A549 (cell line): ENCODE data around the gene NUDCD3. TPM values are rescaled to one million over a fixed set of nuclear protein-coding genes. Genes with fewer than 3 reads are reported as not detected.

Experiments
- ATAC-seq, 2 experiments: fragments of 200-7000 bp in 1 of 2; fragments of >200 bp in 1 of 2; cut with Nextera tagmentation in 1 of 2; cut with Tn5 transposase in 1 of 2; 3 replicates each; pipeline versions ENCODE4 v1.8.0 to v1.9.1; 2018 to 2020; ENCODE audit warnings: mild to moderate bottlenecking in 1 of 2, moderate library complexity in 1 of 2
- CTCF ChIA-PET: fragments of 300-600 bp; sonication (Branson Sonifier 250); formaldehyde crosslinking; extraction: SDS; loops from one replicate; lab custom pipeline; 2021; ENCODE audit warnings: antibody characterized with exemption, inconsistent platforms; lab: Yijun Ruan, JAX
- POLR2A ChIA-PET: fragments of 350-600 bp; formaldehyde crosslinking; extraction: SDS; loops from one replicate; lab custom pipeline; 2021; ENCODE audit warnings: antibody characterized with exemption, inconsistent platforms; lab: Yijun Ruan, JAX
- DNase-seq, 2 experiments: peaks; one replicate each; pipeline versions ENCODE4 v3.0.0 to v3.0.0-alpha.2; 2011 to 2016; ENCODE audit warnings: low read depth in 1 of 2, low spot score in 1 of 2
- FAIRE-seq: peaks from 2 replicates; lab custom pipeline; 2011; peaks lifted over from hg19 to GRCh38; lab: Jason Lieb, UNC
- H3K27ac ChIP-seq, 2 experiments: fragments of >200 bp; sonication (Bioruptor Twin); formaldehyde crosslinking; 3 replicates each; pipeline ENCODE4 v1.5.1; 2016 to 2017
- H3K4me1 ChIP-seq: fragments of >200 bp; sonication (Bioruptor Twin); formaldehyde crosslinking; 3 replicates; pipeline ENCODE4 v1.6.1; 2016
- H3K4me2 ChIP-seq: fragments of >200 bp; sonication (Bioruptor Twin); formaldehyde crosslinking; 3 replicates; pipeline ENCODE4 v1.6.1; 2016
- H3K4me3 ChIP-seq: fragments of >200 bp; sonication (Bioruptor Twin); formaldehyde crosslinking; 3 replicates; pipeline ENCODE4 v1.5.1; 2016
- H3K9me3 ChIP-seq: fragments of >200 bp; sonication (Bioruptor Twin); formaldehyde crosslinking; 3 replicates; pipeline ENCODE4 v1.6.1; 2016
- BHLHE40 ChIP-seq: IDR thresholded peaks from 2 replicates; pipeline ENCODE4 v1.6.1; 2012; ENCODE audit warnings: low read depth, low read length, inconsistent platforms
- CBX2 ChIP-seq: fragments of 200-600 bp; sonication (generic); IDR thresholded peaks from 2 replicates; pipeline ENCODE4 v1.6.1; 2016; ENCODE audit warnings: low read depth, mild to moderate bottlenecking, borderline replicate concordance
- CEBPB ChIP-seq, 2 experiments: fragments of >200 bp in 1 of 2; sonication (Bioruptor Twin) in 1 of 2; formaldehyde crosslinking in 1 of 2; IDR thresholded peaks; 2 replicates each; pipeline ENCODE4 v1.6.1; 2012 to 2016
- E2F6 ChIP-seq: IDR thresholded peaks from 2 replicates; pipeline ENCODE4 v1.6.1; 2012; ENCODE audit warnings: low read depth, borderline replicate concordance
- GATA3 ChIP-seq: IDR thresholded peaks from 2 replicates; pipeline ENCODE4 v1.6.1; 2012; ENCODE audit warnings: borderline replicate concordance
- HEYL ChIP-seq: fragments of 250-450 bp; sonication (Bioruptor Pico); IDR thresholded peaks from 2 replicates; pipeline ENCODE4 v1.8.0; 2021; ENCODE audit warnings: mild to moderate bottlenecking, moderate library complexity
- HOXB13 ChIP-seq: fragments of 250-450 bp; sonication (Bioruptor Pico); IDR thresholded peaks from 2 replicates; pipeline ENCODE4 v1.5.0; 2020; ENCODE audit warnings: low read depth, mild to moderate bottlenecking, moderate library complexity
- HOXB5 ChIP-seq: fragments of 250-450 bp; sonication (Bioruptor Pico); IDR thresholded peaks from 2 replicates; pipeline ENCODE4 v1.5.0; 2020; ENCODE audit warnings: mild to moderate bottlenecking, moderate library complexity
- JUNB ChIP-seq: fragments of >200 bp; sonication (Bioruptor Twin); formaldehyde crosslinking; IDR thresholded peaks from 2 replicates; pipeline ENCODE4 v1.6.1; 2016
- KDM5A ChIP-seq: fragments of 200-600 bp; sonication (generic); IDR thresholded peaks from 2 replicates; pipeline ENCODE4 v1.6.1; 2016; ENCODE audit warnings: antibody characterized with exemption, mild to moderate bottlenecking
- MAFK ChIP-seq: fragments of 450-650 bp; IDR thresholded peaks from 2 replicates; pipeline ENCODE4 v1.6.1; 2014; ENCODE audit not compliant: partially characterized antibody
- MYC ChIP-seq: IDR thresholded peaks from 2 replicates; pipeline ENCODE4 v1.6.1; 2012; ENCODE audit warnings: mild to moderate bottlenecking, inconsistent platforms, low read length, improper control_type of control experiment, borderline replicate concordance
- NFE2L2 ChIP-seq: fragments of 150-350 bp; conservative IDR thresholded peaks from 2 replicates; pipeline ENCODE4 v1.6.1; 2014; ENCODE audit warnings: low read length
- NPAS2 ChIP-seq: fragments of 250-450 bp; sonication (Bioruptor Pico); IDR thresholded peaks from 2 replicates; pipeline ENCODE4 v1.8.0; 2022; ENCODE audit warnings: mild to moderate bottlenecking, moderate library complexity, borderline replicate concordance
- PHF8 ChIP-seq: fragments of 200-600 bp; sonication (generic); IDR thresholded peaks from 2 replicates; pipeline ENCODE4 v1.6.1; 2016; ENCODE audit warnings: low read depth, mild to moderate bottlenecking, antibody characterized with exemption, moderate library complexity, borderline replicate concordance
- POLR2AphosphoS2 ChIP-seq: conservative IDR thresholded peaks from 2 replicates; pipeline ENCODE4 v1.6.1; 2012; ENCODE audit warnings: low read length, improper control_type of control experiment, inconsistent platforms
- RCOR1 ChIP-seq: fragments of 150-350 bp; IDR thresholded peaks from 2 replicates; pipeline ENCODE4 v1.6.1; 2014; ENCODE audit warnings: antibody characterized with exemption, low read length, low read depth
- RFX5 ChIP-seq: fragments of 450-650 bp; IDR thresholded peaks from 2 replicates; pipeline ENCODE4 v1.7.1; 2014; ENCODE audit warnings: antibody characterized with exemption, mild to moderate bottlenecking, moderate library complexity
- TP53 ChIP-seq: fragments of 250-450 bp; sonication (Bioruptor Pico); IDR thresholded peaks from 2 replicates; pipeline ENCODE4 v1.5.0; 2021; ENCODE audit warnings: mild to moderate bottlenecking, moderate library complexity
- USF2 ChIP-seq: fragments of 450-650 bp; IDR thresholded peaks from 2 replicates; pipeline ENCODE4 v1.6.1; 2014; ENCODE audit warnings: antibody characterized with exemption
- ZC3H11A ChIP-seq: fragments of 450-650 bp; IDR thresholded peaks from 2 replicates; pipeline ENCODE4 v1.6.1; 2014; ENCODE audit warnings: antibody characterized with exemption, mild to moderate bottlenecking
- WGBS: methylation state at CpG from one replicate; pipeline ENCODE4 v1.1.6; 2017; ENCODE audit errors: missing lambda C conversion rate; 5-methylcytosine and 5-hydroxymethylcytosine counted together
- polyA plus RNA-seq, 4 experiments: library from polyadenylated mRNA; depleted of rRNA in 3 of 4; stranded (reverse); fragments of >200 nt; fragmentation: RNase III in 1 of 4; extraction: RNeasy Plus Mini Kit Qiagen cat#74134 plus additional on column Dnase treatment in 1 of 4; gene quantifications; 2 replicates in 3 of 4; 3 replicates in 1 of 4; pipeline ENCODE4 v1.2.3, GENCODE V29; 2011 to 2017
- TF ChIP-seq, protein P1 (sequence below): IDR thresholded peaks from 2 replicates; pipeline ENCODE4 v1.6.1; 2012
- TF ChIP-seq, protein P2 (sequence below): fragments of 250-450 bp; sonication (Bioruptor Pico); IDR thresholded peaks from 2 replicates; pipeline ENCODE4 v1.5.0; 2020; ENCODE audit warnings: low read depth, mild to moderate bottlenecking, moderate library complexity

The NUDCD3 gene
- polyA plus RNA-seq, 2 of the 4 experiments (the other 2 are of a cell fraction): 44.3 to 66.3 TPM

GRCh38 chr7:44448922-44449583 lies 41.4 kb downstream of the NUDCD3 start:
- ChIA-PET POLR2A (no interaction called here), CTCF (no interaction called here)
- DNase-seq (no peak), FAIRE-seq (no peak), ATAC-seq (no peak)
- Histone ChIP-seq H3K4me2 (no peak overlapping the region), H3K4me1 (no peaks in the 10 kb centered on the region), H3K4me3 (no peak overlapping the region), H3K27ac (no peak overlapping the region), H3K9me3 (no peaks in the 10 kb centered on the region)
- TF ChIP-seq MAFK (peak; percentile 43), HOXB5 (CRISPR knock-in tag) (no peak)
- WGBS: 79% methylated on average over 4 of the region's 4 CpGs

DNA sequence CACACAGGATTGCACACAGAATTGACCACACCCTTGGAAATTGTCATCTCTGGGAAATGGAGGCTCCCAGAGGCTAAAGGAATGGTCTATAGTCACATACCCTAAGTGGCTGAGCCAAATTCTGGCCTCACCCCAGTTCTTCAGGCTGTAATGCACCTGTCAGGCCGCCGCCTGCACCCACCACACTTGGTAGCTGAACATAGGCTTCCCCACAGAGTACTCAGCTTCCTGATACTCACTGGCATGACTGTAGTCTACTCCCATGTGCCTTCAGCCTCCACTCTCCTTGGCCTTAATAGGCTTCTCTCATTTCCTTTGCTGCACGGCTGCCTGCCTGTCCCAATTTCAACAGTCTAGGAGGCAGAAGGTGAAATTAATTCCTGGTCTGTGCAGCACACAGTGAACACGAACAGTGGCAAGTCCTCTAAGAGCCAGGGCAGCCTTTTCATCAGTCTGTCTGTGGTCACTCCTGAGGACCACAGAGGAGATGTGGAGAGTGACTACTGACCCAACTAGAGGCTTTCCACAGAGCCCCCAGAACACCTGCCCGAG lies 42.5 kb downstream of the NUDCD3 start:
- no peak overlapping the region for H3K4me3 ChIP-seq
- CTCF ChIA-PET: no interaction called here
- H3K4me2 ChIP-seq: no peak overlapping the region
- TF ChIP-seq MYC: no peak
- no peak for TF ChIP-seq RFX5
- TF ChIP-seq PHF8: no peak
- no peak for TF ChIP-seq CEBPB (IDR thresholded peaks at IDR 0.05)
- no peak for TF ChIP-seq KDM5A
- no peak for TF ChIP-seq JUNB
- TF ChIP-seq HOXB13: no peak
- TF ChIP-seq, protein P1, sequence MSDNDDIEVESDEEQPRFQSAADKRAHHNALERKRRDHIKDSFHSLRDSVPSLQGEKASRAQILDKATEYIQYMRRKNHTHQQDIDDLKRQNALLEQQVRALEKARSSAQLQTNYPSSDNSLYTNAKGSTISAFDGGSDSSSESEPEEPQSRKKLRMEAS: no peak
- TF ChIP-seq E2F6: no peak
- no peak for TF ChIP-seq TP53
- TF ChIP-seq BHLHE40: no peak
- no peak for TF ChIP-seq CBX2
- TF ChIP-seq, all 56 proteins: peak for 0
- DNase-seq: no peak
- no peak for ATAC-seq
- Histone ChIP-seq H3K4me1 (no peaks in the 10 kb centered on the region), H3K9me3 (no peaks in the 10 kb centered on the region), H3K27ac (no peak overlapping the region)
- FAIRE-seq: no peak
- POLR2A ChIA-PET: no interaction called here
- 91% methylated on average over 5 of the region's 5 CpGs for WGBS

- Histone ChIP-seq H3K4me2 (no peak overlapping the region), H3K27ac (no peak overlapping the region), H3K4me1 (no peaks in the 10 kb centered on the region), H3K4me3 (no peak overlapping the region), H3K9me3 (no peaks in the 10 kb centered on the region)
- POLR2A ChIA-PET: no interaction called here
- CTCF ChIA-PET: no interaction called here
- ATAC-seq (no peak), FAIRE-seq (no peak), DNase-seq (no peak)
- TF ChIP-seq, protein P2, sequence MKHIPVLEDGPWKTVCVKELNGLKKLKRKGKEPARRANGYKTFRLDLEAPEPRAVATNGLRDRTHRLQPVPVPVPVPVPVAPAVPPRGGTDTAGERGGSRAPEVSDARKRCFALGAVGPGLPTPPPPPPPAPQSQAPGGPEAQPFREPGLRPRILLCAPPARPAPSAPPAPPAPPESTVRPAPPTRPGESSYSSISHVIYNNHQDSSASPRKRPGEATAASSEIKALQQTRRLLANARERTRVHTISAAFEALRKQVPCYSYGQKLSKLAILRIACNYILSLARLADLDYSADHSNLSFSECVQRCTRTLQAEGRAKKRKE (CRISPR knock-in tag): no peak
- no peak for TF ChIP-seq E2F6
- TF ChIP-seq NFE2L2: no peak
- no peak for TF ChIP-seq GATA3
- TF ChIP-seq USF2: no peak
- TF ChIP-seq POLR2AphosphoS2: no peak
- TF ChIP-seq NPAS2 (CRISPR knock-in tag): no peak
- no peak for TF ChIP-seq HEYL (CRISPR knock-in tag)
- no peak for TF ChIP-seq MAFK
- TF ChIP-seq MYC: no peak
- no peak for TF ChIP-seq RCOR1
- TF ChIP-seq ZC3H11A: no peak
- 91% methylated on average over 2 of the region's 2 CpGs for WGBS
Measured at GRCh38 chr7:44445986-44446671, 44.3 kb downstream of the NUDCD3 start.
